LNCaP clone FGC (cell line): ENCODE measurements around the gene KRTAP20-4.

Experiments
- DNase-seq: peaks from one replicate; pipeline ENCODE4 v3.0.0-alpha.2; 2011; ENCODE audit warnings: low read depth
- H3K4me3 ChIP-seq: 2 replicates; pipeline ENCODE4 v1.5.1; 2011; ENCODE audit warnings: mild to moderate bottlenecking, low read depth, low read length, control low read depth
- TF ChIP-seq, protein P1 (sequence below): IDR thresholded peaks from 2 replicates; pipeline ENCODE4 v1.5.1; 2012; ENCODE audit warnings: mild to moderate bottlenecking; ENCODE audit not compliant: control insufficient read depth, insufficient read depth; ENCODE audit errors: extremely low read depth

Gene KRTAP20-4

GRCh38 chr21:30620080-30620479 lies 347 bp upstream of the KRTAP20-4 start:
- TF ChIP-seq, protein P1, sequence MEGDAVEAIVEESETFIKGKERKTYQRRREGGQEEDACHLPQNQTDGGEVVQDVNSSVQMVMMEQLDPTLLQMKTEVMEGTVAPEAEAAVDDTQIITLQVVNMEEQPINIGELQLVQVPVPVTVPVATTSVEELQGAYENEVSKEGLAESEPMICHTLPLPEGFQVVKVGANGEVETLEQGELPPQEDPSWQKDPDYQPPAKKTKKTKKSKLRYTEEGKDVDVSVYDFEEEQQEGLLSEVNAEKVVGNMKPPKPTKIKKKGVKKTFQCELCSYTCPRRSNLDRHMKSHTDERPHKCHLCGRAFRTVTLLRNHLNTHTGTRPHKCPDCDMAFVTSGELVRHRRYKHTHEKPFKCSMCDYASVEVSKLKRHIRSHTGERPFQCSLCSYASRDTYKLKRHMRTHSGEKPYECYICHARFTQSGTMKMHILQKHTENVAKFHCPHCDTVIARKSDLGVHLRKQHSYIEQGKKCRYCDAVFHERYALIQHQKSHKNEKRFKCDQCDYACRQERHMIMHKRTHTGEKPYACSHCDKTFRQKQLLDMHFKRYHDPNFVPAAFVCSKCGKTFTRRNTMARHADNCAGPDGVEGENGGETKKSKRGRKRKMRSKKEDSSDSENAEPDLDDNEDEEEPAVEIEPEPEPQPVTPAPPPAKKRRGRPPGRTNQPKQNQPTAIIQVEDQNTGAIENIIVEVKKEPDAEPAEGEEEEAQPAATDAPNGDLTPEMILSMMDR, result no peak
- DNase-seq, result no peak
- H3K4me3 ChIP-seq, result no peak overlapping the region

DNA sequence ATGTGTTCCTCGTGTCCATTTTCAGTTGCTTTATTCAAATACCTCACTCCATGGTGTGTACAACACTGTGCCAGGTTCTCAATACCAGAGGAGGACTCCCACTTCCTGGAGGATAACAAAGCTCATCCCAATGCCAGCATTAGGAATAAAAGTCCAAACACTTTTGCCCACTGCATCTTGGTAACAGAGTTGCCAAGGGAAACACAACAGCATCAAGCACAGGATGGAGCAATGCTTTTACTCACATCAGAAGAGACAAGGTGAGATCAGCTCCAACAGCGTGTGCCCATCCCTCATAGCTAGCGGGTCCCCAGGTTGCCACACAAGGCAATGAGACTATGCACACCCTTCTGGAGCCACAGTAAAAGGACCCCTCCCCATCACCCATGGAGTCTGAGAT lies 2.9 kb downstream of the KRTAP20-4 start:
- TF ChIP-seq, protein P1, result no peak
- H3K4me3 ChIP-seq, result no peak overlapping the region
- no peak for DNase-seq

- TF ChIP-seq, protein P1, result no peak
- H3K4me3 ChIP-seq, result no peak overlapping the region
- no peak for DNase-seq
Observed at GRCh38 chr21:30625449-30626165, 5.2 kb downstream of the KRTAP20-4 start.

DNA sequence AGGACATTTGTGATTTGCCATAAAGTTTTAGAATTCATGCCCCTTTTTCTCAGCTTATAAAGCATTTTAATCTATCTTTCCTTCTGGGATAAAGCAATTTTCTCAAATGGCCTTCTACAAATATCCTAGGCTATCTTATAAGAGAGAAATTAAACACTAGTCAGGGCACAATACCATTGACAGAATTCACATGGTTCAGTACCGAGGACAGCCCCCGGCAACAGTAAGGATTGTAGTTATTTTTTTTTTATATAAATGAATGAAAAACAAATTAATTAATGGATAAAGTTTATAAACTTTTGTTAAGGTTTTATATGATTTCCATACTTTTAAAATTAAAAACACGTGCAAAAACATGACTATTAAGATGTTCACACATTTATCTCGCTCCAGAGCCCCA lies 7.7 kb downstream of the KRTAP20-4 start:
- TF ChIP-seq, protein P1, result no peak
- DNase-seq, result no peak
- H3K4me3 ChIP-seq, result no peak overlapping the region

GRCh38 chr21:30629200-30629599 lies 8.8 kb downstream of the KRTAP20-4 start:
- DNase-seq, result no peak
- TF ChIP-seq, protein P1, result no peak
- H3K4me3 ChIP-seq, result no peak overlapping the region

- TF ChIP-seq, protein P1, result no peak
- DNase-seq, result no peak
- no peak within 1 kb of the TSS for H3K4me3 ChIP-seq
Observed at GRCh38 chr21:30634906-30635305, 14.5 kb downstream of the KRTAP20-4 start, which contains the start of gene KRTAP20-2. Gene KRTAP20-2, plus strand, starts transcription at chr21:30635206. Its CDS starts 58 bp downstream, at chr21:30635264.

GRCh38 chr21:30638686-30639085 lies 18.3 kb downstream of the KRTAP20-4 start:
- H3K4me3 ChIP-seq, result no peak overlapping the region
- DNase-seq, result no peak
- TF ChIP-seq, protein P1, result no peak
